HUES64 (cell line): ENCODE measurements around the gene UNC5C.

ENCODE experiments used
- H3K27ac ChIP-seq: 2 replicates; pipeline ENCODE4 v1.7.0; 2013; ENCODE audit warnings: low read depth, low read length, inconsistent platforms
- H3K27me3 ChIP-seq: 2 replicates; pipeline ENCODE4 v1.6.1; 2013; ENCODE audit warnings: mild to moderate bottlenecking, low read length; ENCODE audit not compliant: insufficient read depth
- H3K36me3 ChIP-seq: 2 replicates; pipeline ENCODE4 v1.6.1; 2013; ENCODE audit warnings: mild to moderate bottlenecking, low read length; ENCODE audit not compliant: insufficient read depth
- H3K4me1 ChIP-seq: 2 replicates; pipeline ENCODE4 v1.6.1; 2013; ENCODE audit warnings: mild to moderate bottlenecking, low read length, moderate library complexity; ENCODE audit not compliant: insufficient read depth
- H3K4me3 ChIP-seq: 2 replicates; pipeline ENCODE4 v1.5.1; 2013; ENCODE audit warnings: mild to moderate bottlenecking, low read length, moderate library complexity
- H3K9ac ChIP-seq: 2 replicates; pipeline ENCODE4 v1.6.1; 2013; ENCODE audit warnings: mild to moderate bottlenecking, low read depth, low read length
- H3K9me3 ChIP-seq: 2 replicates; pipeline ENCODE4 v1.6.1; 2013; ENCODE audit warnings: low read depth, low read length; ENCODE audit not compliant: insufficient read depth
- WGBS: fragments of 150-250, 120-280 bp; methylation state at CpG from one replicate; pipeline ENCODE4 v1.1.7; 2013; ENCODE audit warnings: missing lambda C conversion rate; 5-methylcytosine and 5-hydroxymethylcytosine counted together

Gene UNC5C

DNA sequence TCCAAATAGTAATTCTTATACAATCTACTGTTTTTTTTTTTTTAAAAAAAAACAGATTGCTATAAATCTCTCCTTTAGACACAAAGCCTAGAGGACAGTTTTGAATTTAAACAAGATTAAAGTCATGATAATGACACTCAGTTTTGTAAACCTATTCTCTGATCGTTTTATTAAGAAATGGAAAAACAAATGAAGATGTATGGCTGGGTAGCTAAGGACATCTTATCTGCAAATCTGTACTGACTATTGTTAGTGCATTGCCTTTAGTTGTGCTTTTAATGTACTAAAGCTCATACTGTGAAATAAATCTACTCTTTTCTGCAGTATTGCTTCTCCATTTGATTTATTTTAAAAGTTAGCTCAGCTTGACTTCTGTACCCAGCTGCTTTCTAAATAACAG is 155.0 kb downstream of the UNC5C start:
- WGBS, result 90% methylated on average over 1 of the region's 1 CpG
- Histone ChIP-seq H3K27ac (no peak overlapping the region), H3K9me3 (no peaks in the 10 kb centered on the region), H3K4me3 (no peak overlapping the region), H3K27me3 (peaks cover 36% of the 10 kb centered on the region), H3K4me1 (peaks cover 12% of the 10 kb centered on the region), H3K36me3 (no peaks in the 10 kb centered on the region), H3K9ac (no peak overlapping the region)

DNA sequence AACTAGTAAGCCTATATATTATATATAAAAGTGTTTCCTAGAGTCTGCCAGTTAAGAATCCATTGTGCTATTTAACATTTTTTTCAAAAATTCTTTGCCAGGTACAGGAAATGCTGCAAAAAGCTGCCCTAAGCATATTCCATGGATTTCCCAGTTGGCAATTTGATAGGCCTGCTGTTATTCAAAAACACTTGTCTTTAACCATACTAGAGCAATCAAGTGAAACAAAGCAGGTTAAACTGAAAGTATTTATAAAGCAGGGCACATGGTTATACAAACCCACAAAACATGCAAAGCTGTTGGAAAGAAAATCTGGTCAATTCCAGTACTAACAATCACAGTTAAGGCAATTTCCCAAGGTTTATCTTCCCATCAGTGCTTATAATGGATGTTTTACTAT is 159.9 kb downstream of the UNC5C start:
- no peak overlapping the region for H3K27ac ChIP-seq
- H3K36me3 ChIP-seq, result no peaks in the 10 kb centered on the region
- peaks cover 78% of the 10 kb centered on the region for H3K27me3 ChIP-seq
- H3K9me3 ChIP-seq, result no peaks in the 10 kb centered on the region
- peaks cover 14% of the 10 kb centered on the region; the same call in 1 of the 2 replicates for H3K4me1 ChIP-seq
- no peak overlapping the region for H3K4me3 ChIP-seq
- H3K9ac ChIP-seq, result no peak overlapping the region

DNA sequence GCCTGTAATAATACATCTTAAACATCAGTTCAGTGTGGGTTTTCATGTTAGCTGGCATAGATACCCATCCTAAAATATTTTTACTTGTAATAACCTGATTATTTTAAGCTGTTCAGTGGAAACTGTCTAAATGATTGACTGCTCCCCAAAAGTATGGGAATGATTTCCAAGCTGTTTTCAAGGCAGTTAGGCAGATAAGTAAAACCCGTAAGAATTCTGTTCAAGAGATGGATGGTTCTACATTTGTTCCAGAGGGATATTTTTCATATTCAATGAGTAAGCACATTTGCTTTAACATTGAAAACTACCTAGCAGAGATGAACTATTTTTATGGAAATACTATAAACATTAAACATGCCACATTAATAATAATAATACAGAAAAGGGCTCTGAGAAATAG is 161.1 kb downstream of the UNC5C start:
- H3K36me3 ChIP-seq, result no peaks in the 10 kb centered on the region
- no peak overlapping the region for H3K27ac ChIP-seq
- peaks cover 14% of the 10 kb centered on the region; the same call in 1 of the 2 replicates for H3K4me1 ChIP-seq
- H3K9me3 ChIP-seq, result no peaks in the 10 kb centered on the region
- 100% methylated on average over 1 of the region's 1 CpG for WGBS
- peaks cover 90% of the 10 kb centered on the region for H3K27me3 ChIP-seq
- H3K9ac ChIP-seq, result no peak overlapping the region
- no peak overlapping the region for H3K4me3 ChIP-seq

DNA sequence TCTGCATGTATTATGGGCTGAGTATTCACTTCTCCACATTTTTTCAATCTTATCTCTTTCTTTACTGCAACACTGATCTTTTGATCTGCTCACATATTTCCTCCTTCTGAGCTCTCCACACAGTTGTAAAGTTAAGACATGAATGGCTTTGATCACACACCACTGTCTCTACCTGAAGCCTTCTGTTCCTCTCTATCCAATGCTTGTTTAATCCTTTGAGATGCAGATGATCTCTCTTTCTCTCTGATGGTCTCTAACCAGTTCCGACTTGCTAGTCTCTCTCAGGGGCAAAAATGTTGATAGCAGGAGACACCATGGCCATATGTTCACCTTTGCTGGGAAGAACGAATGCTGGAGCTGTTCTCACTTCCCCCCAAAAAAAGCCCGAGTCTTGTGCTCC is 162.4 kb downstream of the UNC5C start:
- Histone ChIP-seq H3K4me3 (no peak overlapping the region), H3K9ac (no peak overlapping the region), H3K9me3 (no peaks in the 10 kb centered on the region), H3K36me3 (no peaks in the 10 kb centered on the region), H3K4me1 (peaks cover 14% of the 10 kb centered on the region; the same call in 1 of the 2 replicates), H3K27ac (no peak overlapping the region), H3K27me3 (peaks cover 99% of the 10 kb centered on the region)
- WGBS, result 10% methylated on average over 2 of the region's 3 CpGs

DNA sequence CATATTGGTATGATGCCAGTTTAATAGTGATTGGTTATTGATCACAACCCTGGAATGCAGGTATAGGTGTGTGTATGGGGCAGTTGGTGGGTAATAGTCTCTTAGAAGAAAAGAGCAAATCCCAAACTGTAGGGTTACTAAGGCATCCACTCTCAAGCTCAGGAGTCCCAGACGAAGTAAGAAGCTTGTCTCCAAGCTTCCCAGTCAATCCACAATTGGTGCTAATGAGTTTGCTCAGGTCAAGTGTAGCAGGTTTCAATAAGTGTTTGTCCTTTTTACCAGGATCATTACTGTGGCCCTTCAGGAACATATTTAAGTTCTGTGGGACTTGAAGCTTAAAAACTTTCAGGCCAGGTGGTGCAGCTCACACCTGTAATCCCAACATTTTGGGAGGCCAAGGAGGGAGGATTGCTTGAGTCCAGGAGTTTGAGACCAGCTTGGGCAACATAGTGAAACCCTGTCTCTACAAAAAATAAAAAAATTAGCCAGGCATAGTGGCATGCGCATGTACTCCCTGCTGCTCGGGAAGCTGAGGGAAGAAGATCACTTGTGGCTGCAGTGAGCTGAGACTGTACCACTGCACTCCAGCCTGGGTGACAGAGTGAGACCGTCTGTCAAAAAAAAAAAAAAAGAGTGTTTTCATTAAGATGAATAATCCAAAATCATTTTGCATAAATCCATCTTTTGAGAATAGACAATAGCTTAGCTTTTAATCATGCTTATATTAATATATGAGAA is 166.8 kb downstream of the UNC5C start:
- H3K27me3 ChIP-seq, result peaks cover 74% of the 10 kb centered on the region
- WGBS, result 76% methylated on average over 3 of the region's 4 CpGs
- no peak overlapping the region for H3K4me3 ChIP-seq
- H3K9ac ChIP-seq, result no peak overlapping the region
- no peaks in the 10 kb centered on the region for H3K9me3 ChIP-seq
- H3K4me1 ChIP-seq, result peaks cover 3% of the 10 kb centered on the region; the same call in 1 of the 2 replicates
- no peak overlapping the region for H3K27ac ChIP-seq
- no peaks in the 10 kb centered on the region for H3K36me3 ChIP-seq

DNA sequence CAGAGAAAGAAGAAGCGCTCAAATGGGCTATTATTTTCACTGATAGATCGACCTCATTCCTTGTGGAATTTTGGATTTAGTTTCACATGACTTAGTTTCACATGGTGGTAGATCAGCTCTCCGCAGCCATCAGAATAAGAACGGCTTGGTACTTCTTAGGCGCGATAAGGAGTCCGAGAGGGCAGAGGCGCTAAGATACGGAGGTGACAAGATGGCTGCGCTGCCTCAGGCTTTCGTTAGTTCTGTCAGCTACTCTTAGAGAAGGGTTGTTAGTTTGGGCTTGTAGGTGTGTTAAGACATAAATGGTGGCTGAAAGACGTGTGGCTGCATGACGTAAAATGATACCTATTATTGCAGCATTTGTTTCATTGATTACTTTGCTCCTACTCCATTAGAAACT is 169.1 kb downstream of the UNC5C start:
- no peak overlapping the region for H3K27ac ChIP-seq
- H3K4me3 ChIP-seq, result no peak overlapping the region
- no peaks in the 10 kb centered on the region for H3K36me3 ChIP-seq
- WGBS, result 92% methylated on average over 13 of the region's 13 CpGs
- H3K27me3 ChIP-seq, result peaks cover 51% of the 10 kb centered on the region
- H3K9me3 ChIP-seq, result no peaks in the 10 kb centered on the region
- no peaks in the 10 kb centered on the region; the same call in 1 of the 2 replicates for H3K4me1 ChIP-seq
- no peak overlapping the region for H3K9ac ChIP-seq

DNA sequence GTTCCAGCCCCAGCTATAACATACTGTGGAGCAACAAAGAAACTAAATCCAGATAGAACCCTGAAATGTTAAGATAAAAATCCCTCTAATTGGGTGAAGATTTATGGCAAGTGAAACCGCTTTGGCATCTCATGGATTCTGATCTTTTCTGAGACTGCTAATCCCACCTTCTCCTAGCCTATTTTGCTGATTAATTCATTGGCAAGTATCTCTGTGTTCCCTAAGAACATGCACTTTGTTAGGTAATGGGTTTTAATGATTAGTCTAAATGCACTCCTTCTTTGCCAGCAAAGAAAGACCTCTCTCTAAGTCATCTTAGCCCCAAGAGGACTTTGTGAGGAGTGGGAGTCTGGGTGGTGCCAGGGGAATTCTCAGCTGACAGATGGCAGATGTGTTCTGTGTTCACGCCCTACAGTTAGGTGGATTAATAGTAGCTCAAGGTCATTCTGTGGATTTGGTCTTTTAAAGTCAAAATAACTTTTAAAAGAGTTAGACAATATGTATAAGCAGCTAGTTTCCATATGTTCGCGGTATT is 171.3 kb downstream of the UNC5C start:
- 98% methylated on average over 4 of the region's 4 CpGs for WGBS

DNA sequence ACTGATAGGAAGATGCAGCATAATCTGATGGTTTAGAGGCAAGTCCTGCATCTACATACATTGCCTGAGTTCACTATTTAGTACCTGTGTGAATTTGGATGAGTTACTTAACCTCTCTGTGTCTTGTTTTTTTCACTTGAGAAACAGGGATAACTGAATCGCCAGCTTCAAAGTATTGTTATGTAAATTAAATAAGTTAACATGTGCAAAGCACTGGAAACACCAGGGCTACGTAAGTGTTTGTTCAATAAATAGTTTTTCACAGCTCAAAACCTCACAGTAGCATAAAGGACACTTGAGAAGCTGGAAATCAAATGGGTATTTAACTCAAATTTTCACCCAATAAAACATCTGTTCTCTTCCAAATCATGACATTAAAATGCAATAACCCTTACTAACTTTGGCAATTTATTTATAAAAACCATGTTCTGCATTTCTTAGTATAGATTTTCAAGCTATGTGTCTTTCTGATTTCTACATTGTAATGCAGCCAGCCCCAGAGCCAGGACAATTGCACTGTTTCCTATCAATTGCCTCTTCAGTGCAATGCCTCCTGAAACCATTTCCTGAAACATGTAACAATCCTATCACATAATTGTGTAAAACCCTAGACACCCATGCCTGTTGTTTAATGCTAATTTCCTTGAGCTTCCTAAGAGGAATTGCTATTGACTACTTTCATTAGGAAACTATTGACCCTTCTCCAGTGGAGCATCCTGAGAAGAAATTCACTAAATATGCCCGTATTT is 177.1 kb downstream of the UNC5C start:
- Histone ChIP-seq H3K36me3 (no peaks in the 10 kb centered on the region), H3K27me3 (no peaks in the 10 kb centered on the region), H3K9me3 (no peaks in the 10 kb centered on the region), H3K9ac (no peak overlapping the region), H3K27ac (no peak overlapping the region; the same call in 1 of the 2 replicates), H3K4me1 (peaks cover 16% of the 10 kb centered on the region), H3K4me3 (no peak overlapping the region; the same call in 1 of the 2 replicates)
- WGBS, result 38% methylated on average over 3 of the region's 3 CpGs

More for the DNA sequence above, 171.3 kb downstream of the UNC5C start:
- H3K4me1 ChIP-seq, result no peaks in the 10 kb centered on the region; the same call in 1 of the 2 replicates
- H3K4me3 ChIP-seq, result no peak overlapping the region
- no peaks in the 10 kb centered on the region for H3K36me3 ChIP-seq
- no peaks in the 10 kb centered on the region for H3K9me3 ChIP-seq
- H3K27me3 ChIP-seq, result peaks cover 29% of the 10 kb centered on the region
- H3K27ac ChIP-seq, result no peak overlapping the region
- no peak overlapping the region for H3K9ac ChIP-seq

DNA sequence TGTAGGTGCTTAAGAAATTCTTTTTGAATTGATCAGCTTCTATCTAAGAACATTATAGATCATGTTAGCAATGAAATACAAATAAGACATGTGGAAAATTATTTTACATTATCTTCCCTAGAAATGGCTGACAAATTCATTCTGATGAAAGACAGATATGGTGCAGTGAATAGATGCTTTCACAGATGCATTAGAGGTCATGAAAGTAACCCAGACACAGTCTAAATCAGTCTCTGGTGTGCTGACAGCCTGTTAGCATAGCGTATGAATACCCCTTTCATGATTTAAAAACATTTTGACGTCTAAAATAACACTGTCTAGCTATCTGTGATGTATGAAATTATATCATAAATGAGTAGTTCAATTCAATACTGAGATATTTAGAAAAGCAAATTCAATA is 180.9 kb downstream of the UNC5C start:
- no peak overlapping the region for H3K27ac ChIP-seq
- H3K9me3 ChIP-seq, result no peaks in the 10 kb centered on the region
- peaks cover 25% of the 10 kb centered on the region for H3K4me1 ChIP-seq
- no peaks in the 10 kb centered on the region for H3K27me3 ChIP-seq
- 100% methylated on average over 1 of the region's 2 CpGs for WGBS
- no peak overlapping the region for H3K4me3 ChIP-seq
- no peaks in the 10 kb centered on the region for H3K36me3 ChIP-seq
- no peak overlapping the region for H3K9ac ChIP-seq

DNA sequence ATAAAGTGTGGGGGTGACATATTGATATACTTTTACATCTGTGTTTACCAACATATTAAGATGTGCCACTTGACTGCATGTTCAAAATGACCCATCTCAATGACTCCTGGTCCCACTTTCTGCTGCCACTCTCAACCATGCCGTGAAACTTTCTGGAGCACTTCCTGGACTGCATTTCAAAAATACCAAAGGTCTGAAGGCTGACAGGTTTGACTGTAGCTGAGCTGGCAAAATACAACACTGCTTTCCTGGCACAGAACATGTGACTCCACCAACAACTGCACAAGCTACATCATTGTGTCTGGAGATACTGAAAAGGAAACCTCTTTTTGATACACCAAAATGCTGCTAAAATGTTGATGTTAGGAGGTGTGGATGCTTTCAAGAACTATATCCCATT is 184.8 kb downstream of the UNC5C start:
- no peaks in the 10 kb centered on the region for H3K9me3 ChIP-seq
- H3K4me3 ChIP-seq, result no peak overlapping the region
- no peaks in the 10 kb centered on the region for H3K36me3 ChIP-seq
- WGBS, result 96% methylated on average over 1 of the region's 1 CpG
- peaks cover 12% of the 10 kb centered on the region for H3K4me1 ChIP-seq
- H3K9ac ChIP-seq, result no peak overlapping the region
- H3K27me3 ChIP-seq, result no peaks in the 10 kb centered on the region
- H3K27ac ChIP-seq, result no peak overlapping the region

DNA sequence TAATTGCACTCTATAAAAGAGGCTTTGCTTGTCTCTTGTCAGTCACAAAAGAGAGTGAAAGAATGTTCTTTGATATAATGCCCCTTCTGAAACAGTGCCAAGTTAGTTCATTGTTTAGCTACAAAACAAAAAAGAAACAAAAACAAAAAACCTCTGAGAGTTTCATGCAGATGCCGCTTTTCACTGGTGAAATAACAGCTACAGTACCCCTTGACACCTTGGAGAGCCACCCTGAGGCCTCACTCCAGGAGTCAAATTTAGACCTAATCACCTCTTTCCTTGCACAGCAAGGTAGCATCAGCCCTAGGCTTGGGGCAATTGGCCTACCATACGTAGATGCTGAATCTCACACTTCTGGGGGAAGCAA is 185.2 kb downstream of the UNC5C start:
- Histone ChIP-seq H3K9ac (no peak overlapping the region), H3K4me1 (peaks cover 12% of the 10 kb centered on the region), H3K36me3 (no peaks in the 10 kb centered on the region), H3K9me3 (no peaks in the 10 kb centered on the region), H3K4me3 (no peak overlapping the region), H3K27me3 (no peaks in the 10 kb centered on the region), H3K27ac (no peak overlapping the region)
- 78% methylated on average over 2 of the region's 2 CpGs for WGBS
